ENCODE data around the gene UBTD2. TPM values are rescaled to one million over a fixed set of nuclear protein-coding genes. Genes with fewer than 3 reads are reported as not detected.
A peak's percentile ranks its signal among the peaks of the same experiment; 100 is the strongest.

The UBTD2 gene
- total and polyA plus RNA-seq, 10 donors, result 4.9 to 13.9 (median 8.4) TPM

- intact Hi-C loops (cut with DNase I; ENCODE audit: low total_unique reads), result no loop called here
- Histone ChIP-seq H3K9me3 (no peaks in the 10 kb centered on the region), H3K27ac (peak overlapping the region in 1 of 8 donors; percentile 54), H3K36me3 (peaks cover 0 to 55% (median 5%) of the 10 kb centered on the region in 6 donors), H3K27me3 (replicated peaks in 1 of 7) (peaks cover 0 to 7% (median 0%) of the 10 kb centered on the region in 7 donors), H3K4me3 (no peak overlapping the region), H3K4me1 (peaks cover 19 to 100% (median 87%) of the 10 kb centered on the region in 6 donors)
- DNase-seq, result no peak
- 85 to 98% (median 91%) methylated on average over 8 of the region's 8 CpGs for WGBS, 5 donors
- TF ChIP-seq POLR2A (IDR thresholded peaks at IDR 0.05) (no peak), POLR2AphosphoS5 (IDR thresholded peaks at IDR 0.05) (no peak)
- TF ChIP-seq, protein P1, sequence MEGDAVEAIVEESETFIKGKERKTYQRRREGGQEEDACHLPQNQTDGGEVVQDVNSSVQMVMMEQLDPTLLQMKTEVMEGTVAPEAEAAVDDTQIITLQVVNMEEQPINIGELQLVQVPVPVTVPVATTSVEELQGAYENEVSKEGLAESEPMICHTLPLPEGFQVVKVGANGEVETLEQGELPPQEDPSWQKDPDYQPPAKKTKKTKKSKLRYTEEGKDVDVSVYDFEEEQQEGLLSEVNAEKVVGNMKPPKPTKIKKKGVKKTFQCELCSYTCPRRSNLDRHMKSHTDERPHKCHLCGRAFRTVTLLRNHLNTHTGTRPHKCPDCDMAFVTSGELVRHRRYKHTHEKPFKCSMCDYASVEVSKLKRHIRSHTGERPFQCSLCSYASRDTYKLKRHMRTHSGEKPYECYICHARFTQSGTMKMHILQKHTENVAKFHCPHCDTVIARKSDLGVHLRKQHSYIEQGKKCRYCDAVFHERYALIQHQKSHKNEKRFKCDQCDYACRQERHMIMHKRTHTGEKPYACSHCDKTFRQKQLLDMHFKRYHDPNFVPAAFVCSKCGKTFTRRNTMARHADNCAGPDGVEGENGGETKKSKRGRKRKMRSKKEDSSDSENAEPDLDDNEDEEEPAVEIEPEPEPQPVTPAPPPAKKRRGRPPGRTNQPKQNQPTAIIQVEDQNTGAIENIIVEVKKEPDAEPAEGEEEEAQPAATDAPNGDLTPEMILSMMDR (IDR thresholded peaks at IDR 0.05 in 8 of 11, conservative IDR thresholded peaks at IDR 0.05 in 3 of 11), result no peak
Measured at GRCh38 chr5:172171118-172171517, 112.4 kb downstream of the UBTD2 start.

DNA sequence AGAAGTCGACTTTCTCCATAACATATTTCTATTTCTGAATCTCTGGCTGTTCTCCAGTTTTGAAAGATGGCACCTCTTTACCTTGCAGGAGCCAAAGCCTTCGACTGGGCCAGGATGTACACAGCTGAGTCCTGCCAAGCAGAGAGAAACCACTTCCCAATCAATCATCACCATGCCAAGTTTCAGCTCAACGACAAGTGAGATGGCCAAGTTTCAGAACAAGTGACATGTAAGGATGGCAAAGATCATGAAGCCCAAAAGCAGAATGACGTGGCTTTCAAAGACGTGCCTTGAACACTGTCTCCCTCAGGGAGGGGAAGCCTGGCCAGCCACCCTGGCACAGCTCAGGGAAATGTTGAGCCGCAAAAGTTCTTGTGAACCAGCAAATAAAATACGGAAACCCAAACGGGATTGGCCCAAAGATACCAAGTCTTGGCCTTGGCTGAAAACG, 113.3 kb downstream of the UBTD2 start:
- Histone ChIP-seq H3K27me3 (replicated peaks in 1 of 7) (peaks cover 0 to 4% (median 0%) of the 10 kb centered on the region in 7 donors), H3K4me1 (peaks cover 17 to 100% (median 87%) of the 10 kb centered on the region in 6 donors), H3K9me3 (no peaks in the 10 kb centered on the region), H3K27ac (peak overlapping the region in 3 of 8 donors; percentile 8 to 54 (median 23)), H3K4me3 (no peak overlapping the region), H3K36me3 (peaks cover 0 to 63% (median 5%) of the 10 kb centered on the region in 6 donors)
- WGBS, 5 donors, result 58 to 66% (median 60%) methylated on average over 9 of the region's 9 CpGs
- intact Hi-C loops (cut with DNase I; ENCODE audit: low total_unique reads), result no loop called here
- DNase-seq, result no peak
- TF ChIP-seq, protein P1 (IDR thresholded peaks at IDR 0.05 in 8 of 11, conservative IDR thresholded peaks at IDR 0.05 in 3 of 11), result no peak
- no peak for TF ChIP-seq POLR2AphosphoS5 (IDR thresholded peaks at IDR 0.05)
- no peak for TF ChIP-seq POLR2A (IDR thresholded peaks at IDR 0.05)

- Histone ChIP-seq H3K27ac (peak overlapping the region in 2 of 8 donors; percentile 43 to 60), H3K4me3 (no peak overlapping the region), H3K36me3 (peaks cover 0 to 74% (median 5%) of the 10 kb centered on the region in 6 donors), H3K27me3 (replicated peaks in 1 of 7) (no peaks in the 10 kb centered on the region), H3K4me1 (peaks cover 27 to 100% (median 88%) of the 10 kb centered on the region in 6 donors), H3K9me3 (no peaks in the 10 kb centered on the region)
- TF ChIP-seq, protein P1 (IDR thresholded peaks at IDR 0.05 in 8 of 11, conservative IDR thresholded peaks at IDR 0.05 in 3 of 11), result no peak
- TF ChIP-seq POLR2AphosphoS5 (IDR thresholded peaks at IDR 0.05) (no peak), POLR2A (IDR thresholded peaks at IDR 0.05) (no peak)
- intact Hi-C loops (cut with DNase I; ENCODE audit: low total_unique reads), result no loop called here
- no peak for DNase-seq
- WGBS, 5 donors, result 88 to 100% (median 96%) methylated on average over 2 of the region's 2 CpGs
Measured at GRCh38 chr5:172169216-172169615, 114.3 kb downstream of the UBTD2 start.

GRCh38 chr5:172168311-172168710, 115.3 kb downstream of the UBTD2 start:
- DNase-seq, result no peak
- 63 to 89% (median 86%) methylated on average over 3 to 8 of the region's 8 CpGs for WGBS, 5 donors
- Histone ChIP-seq H3K27me3 (replicated peaks in 1 of 7) (no peaks in the 10 kb centered on the region), H3K9me3 (no peaks in the 10 kb centered on the region), H3K27ac (peak overlapping the region in 3 of 8 donors; percentile 0 to 60 (median 43)), H3K36me3 (peaks cover 0 to 75% (median 5%) of the 10 kb centered on the region in 6 donors), H3K4me1 (peaks cover 21 to 100% (median 87%) of the 10 kb centered on the region in 6 donors), H3K4me3 (no peak overlapping the region)
- intact Hi-C loops (cut with DNase I; ENCODE audit: low total_unique reads), result no loop called here
- TF ChIP-seq, protein P1 (IDR thresholded peaks at IDR 0.05 in 8 of 11, conservative IDR thresholded peaks at IDR 0.05 in 3 of 11), result no peak
- TF ChIP-seq POLR2A (IDR thresholded peaks at IDR 0.05) (no peak), POLR2AphosphoS5 (IDR thresholded peaks at IDR 0.05) (no peak)
